CD4-positive, alpha-beta T cell treated with Interleukin-21 for 1 hour (primary cell): Measurements from ENCODE around the gene ARL13B.
A peak's percentile ranks its signal among the peaks of the same experiment; 100 is the strongest.

Source experiments
- DNase-seq: peaks from one replicate; pipeline ENCODE4 v3.0.0-alpha.2; 2020

Gene ARL13B

GRCh38 chr3:94064243-94064860 lies 84.4 kb downstream of the ARL13B start:
- DNase-seq: no peak

DNA sequence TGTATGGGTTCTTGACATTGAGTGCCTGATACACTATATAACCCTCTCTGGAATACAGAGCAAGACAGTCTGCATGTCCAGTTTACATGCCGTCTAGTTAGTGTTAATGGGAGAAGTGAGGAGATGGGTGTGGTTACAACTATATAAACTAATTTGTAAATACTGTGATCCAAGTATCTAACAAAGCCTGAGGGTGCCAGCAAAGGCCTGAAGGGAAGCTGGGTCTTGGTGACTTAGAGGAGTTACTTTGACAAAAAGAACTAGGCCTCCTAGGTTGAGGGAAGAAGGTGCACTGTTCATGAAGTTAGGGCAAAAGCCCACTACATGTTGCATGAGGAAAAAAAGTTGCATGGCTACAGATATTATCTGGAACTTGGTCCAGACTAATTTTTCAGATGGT lies 85.2 kb downstream of the ARL13B start:
- no peak for DNase-seq

GRCh38 chr3:94065819-94066480 lies 86.0 kb downstream of the ARL13B start:
- no peak for DNase-seq

DNA sequence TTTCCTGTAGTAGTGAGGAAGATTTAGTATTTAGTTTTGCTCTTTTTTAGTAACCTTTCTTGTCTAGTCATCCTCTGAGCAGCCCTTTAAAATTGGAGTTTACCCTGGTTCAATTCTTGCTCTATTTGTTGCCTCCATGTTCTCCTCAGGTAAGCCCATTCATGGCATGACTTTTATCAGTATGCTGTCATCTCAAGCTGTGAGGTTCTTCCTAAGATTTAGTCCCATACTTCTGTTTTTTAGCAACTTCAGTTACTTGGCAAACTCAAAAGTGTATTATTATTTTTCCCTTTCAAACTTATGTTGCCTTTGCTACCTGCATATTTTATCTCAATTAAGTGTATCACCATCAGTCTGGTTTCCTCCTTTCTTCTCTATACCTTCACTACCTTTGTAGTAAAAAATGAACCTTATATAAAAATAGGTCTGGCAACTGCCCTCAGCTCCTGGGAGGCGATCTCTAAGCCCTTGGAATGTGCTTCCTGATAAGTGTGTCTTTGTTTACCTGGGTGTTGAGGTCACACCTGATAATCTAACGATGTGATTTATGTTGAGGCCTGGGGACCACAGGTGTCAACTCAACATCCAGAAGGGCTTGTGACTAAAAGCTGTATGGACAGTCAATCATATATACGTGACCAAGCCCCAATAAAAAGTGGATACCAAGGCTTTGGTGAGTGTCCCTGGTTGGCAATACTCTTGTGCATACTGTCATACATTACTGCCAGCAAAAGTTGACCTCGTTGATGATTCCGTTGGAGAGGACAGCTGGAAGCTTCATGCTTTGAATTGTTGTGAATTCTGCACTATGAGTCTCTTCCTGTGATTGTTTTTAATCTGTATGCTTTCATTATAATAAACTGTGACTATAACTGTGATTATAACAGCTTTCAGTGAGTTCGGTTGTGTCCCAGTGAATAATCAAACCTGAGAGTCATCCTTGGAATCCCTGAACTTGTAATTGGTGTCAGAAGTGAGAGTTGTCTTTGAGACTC lies 86.8 kb downstream of the ARL13B start:
- DNase-seq: no peak

DNA sequence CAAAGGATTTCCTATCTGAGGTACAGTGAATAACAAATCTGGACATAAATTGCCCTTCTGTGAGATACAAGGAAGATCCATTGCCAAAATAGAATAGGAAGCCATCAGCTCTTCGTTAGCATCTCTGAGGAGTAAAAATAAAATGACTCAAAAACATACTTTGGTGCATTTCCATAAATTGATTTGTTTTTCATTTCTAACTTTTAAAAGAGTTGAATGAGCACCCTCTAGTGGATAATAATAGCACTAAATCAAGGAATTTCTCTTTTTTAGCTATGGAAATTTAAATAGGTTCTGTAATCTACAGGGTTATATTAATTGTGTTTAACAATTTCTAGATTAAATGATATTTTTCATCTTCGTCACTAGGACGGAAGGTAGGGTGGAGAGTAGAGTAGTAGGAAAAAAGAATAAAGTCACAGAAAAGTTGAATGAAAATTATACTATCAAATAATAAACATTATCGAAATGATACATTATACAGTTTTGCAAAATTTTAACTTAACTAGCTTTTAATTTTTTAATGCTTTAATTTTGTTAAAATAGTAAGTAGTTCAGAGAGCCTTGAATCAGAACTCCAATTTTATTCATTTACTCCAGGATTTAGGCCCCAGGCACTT lies 89.3 kb downstream of the ARL13B start:
- peak; percentile 36 for DNase-seq

DNA sequence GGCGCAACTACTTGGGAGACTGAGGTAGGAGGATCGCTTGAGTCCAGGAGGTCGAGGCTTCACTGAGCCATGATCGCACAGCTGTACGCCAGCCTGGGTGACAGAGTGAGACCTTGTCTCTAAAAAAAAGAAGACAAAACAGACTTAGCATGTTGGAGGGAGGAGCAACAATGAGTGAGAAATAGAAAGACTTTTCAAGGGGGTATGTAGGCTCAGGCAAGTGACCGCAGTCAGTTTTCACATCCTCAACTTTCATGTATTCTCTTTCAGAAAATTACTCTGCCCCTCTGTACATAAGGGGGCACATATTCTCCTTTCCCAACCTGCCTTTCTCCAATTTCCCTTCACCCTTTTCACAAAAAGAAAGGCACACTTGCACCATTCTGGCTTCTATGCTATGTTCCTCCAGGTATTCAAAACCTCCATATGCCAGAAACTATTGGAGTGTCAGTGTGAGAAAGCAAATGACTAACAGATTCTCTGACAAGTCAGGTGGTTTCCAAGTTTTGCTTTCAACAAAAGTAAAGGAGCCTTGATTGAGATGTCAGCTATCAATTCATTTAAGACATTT lies 90.5 kb downstream of the ARL13B start:
- DNase-seq: no peak

DNA sequence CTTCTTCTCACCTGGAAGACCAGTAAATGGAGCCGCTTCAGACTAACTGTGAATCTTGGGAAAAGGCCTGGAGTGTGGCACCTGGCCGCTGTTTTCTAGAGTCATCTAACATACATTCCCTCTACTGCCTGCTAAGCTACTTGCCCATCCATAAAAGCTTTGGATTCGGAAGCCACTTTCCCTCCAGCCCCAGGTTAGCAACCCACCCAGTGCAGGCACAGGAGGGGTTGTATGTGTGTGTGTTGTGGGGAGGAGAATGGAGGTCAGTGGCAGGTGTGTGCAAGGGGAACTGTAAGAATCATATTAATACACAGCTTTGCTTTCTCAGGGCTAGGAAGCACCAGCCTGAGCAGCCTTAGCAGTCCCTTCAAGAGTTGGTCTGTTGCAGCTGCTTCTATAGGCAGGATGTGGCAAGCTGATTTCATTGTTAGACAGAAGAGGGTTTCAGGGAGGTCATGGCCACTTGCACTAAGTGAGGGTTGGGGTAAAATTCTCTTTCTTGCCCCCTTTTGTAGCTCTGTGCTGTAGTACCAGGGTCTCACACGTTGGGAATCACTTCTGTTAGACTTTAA lies 91.8 kb downstream of the ARL13B start:
- no peak for DNase-seq

GRCh38 chr3:94076055-94076454 lies 96.1 kb downstream of the ARL13B start:
- DNase-seq: no peak

DNA sequence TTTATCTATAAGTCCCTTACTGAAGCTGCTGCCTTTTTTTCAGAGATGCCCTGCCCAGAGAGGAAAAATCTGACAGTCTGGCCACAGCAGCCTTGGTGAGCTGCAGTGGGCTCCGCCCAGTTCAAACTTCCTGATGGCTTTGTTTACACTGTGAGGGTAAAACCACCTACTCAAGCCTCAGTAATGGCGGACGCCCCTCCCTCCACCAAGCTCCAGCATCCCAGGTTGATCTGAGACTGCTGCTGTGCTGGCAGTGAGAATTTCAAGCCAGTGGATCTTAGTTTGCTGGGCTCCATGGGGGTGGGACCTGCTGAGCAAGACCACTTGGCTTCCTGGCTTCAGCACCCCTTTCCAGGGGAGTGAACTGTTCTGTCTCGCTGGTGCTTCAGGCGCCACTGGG lies 100.6 kb downstream of the ARL13B start:
- DNase-seq: peak; percentile 23

DNA sequence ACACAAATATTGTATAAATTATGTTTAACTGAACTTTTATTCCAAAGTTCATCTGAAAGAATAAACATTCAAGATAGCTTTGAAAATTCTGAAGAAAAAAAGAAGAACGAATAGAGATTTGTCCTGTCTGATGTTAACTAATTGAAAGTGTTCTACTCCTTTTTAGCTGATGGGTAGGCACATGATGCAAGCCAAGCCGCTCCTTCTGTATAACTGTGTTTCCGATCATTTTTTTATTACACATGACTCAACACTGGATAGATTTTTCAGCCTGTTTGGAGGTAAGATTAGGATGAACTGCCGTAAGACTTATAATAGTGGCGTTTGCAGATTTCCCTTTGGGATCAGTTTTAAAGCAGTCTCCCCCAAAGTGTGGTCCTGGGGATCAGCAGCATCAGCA lies 101.9 kb downstream of the ARL13B start:
- DNase-seq: no peak

DNA sequence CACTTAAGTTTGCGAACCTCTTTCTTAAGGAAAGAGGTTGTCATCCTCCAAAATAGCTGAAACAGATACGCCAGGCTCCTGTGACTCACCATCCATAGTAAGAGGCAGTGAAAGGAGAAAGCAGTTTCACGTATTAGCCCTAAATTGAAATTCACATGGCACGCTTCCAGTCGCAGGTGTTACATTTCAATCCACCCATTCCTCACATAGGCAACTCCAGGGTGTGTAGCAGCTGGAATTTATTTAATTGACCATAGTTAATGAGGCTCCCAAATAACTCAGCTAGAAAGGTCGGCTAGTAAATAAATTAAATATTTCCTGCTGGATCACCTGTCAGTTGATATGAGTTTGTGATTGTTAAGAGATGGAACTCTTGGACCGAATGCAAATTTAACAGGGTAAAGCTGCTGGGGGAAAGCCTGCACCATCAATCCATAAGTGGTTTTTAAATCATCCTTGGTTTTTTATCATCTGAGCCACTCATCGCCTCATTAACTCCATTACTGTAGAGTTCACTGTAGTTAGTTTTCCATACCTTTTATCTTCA lies 102.5 kb downstream of the ARL13B start:
- DNase-seq: no peak

GRCh38 chr3:94083261-94083660 lies 103.3 kb downstream of the ARL13B start:
- no peak for DNase-seq

- no peak for DNase-seq
Measured at GRCh38 chr3:94089126-94089525, 109.2 kb downstream of the ARL13B start.

DNA sequence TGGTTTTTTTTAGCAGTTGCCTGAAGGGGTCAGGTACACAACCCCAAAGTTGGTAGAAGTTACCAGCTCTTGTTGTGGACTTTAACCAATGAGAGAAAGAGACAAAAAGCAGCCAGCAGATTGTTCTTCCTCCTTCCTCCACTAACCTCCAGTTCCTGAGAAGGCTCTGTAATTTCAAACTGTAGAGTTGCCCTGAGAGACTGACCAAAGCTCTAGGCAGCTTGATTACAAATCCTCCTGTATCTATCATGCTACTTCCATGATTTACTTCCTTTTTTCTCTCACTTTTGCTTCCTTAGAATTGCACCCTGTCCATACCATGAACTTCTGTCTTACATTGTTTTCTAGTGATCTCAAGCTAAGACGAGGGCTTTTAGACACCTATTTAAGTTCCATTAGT lies 112.1 kb downstream of the ARL13B start:
- no peak for DNase-seq

GRCh38 chr3:94093151-94093550 lies 113.2 kb downstream of the ARL13B start:
- DNase-seq: no peak

DNA sequence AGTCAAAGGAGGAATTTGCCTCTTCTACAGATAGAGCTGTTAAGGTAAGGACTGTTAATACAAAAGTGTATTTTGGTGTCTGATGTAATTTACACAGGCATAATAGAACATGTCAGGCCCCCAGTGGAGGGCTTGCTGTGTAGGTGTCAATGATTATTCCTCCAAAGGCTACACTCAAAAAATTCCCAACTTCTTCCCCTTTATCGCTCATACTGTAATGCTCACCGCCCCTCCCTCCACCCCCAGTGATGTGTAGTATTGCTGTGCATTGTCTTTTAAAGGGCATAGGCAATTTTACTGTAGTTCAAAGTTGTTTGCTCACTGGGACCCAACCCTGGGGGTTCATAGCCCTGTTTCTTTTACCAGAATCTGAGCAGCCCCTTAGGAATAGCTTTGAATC lies 115.2 kb downstream of the ARL13B start:
- no peak for DNase-seq

DNA sequence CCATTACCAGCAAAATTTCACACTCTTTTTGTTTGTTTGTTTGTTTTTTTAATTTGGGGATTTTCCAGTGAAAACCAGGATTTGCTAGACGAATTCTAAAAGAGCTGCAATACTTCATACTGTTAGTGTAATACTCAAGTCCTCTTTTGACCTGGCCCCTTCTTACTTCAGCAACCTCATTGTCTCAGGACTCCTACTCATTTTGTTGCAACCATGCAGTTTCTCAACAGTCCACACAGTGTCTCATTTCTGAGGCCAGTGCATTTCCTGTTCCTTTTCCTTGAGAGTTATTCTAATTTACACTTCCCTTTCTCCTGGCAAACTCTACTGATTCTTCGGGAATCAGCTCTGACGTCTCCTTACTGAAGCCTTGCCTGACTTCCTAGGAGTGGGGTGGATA lies 118.5 kb downstream of the ARL13B start:
- no peak for DNase-seq

GRCh38 chr3:94099311-94099710 lies 119.4 kb downstream of the ARL13B start:
- no peak for DNase-seq

- no peak for DNase-seq
Measured at GRCh38 chr3:94101860-94102259, 121.9 kb downstream of the ARL13B start.
